IMR-90 (cell line): ENCODE data around the gene APP. TPM values are rescaled to one million over a fixed set of nuclear protein-coding genes. Genes with fewer than 3 reads are reported as not detected.

Experiments
- ATAC-seq: fragments of 200-7000 bp; cut with Tn5 transposase; 2 replicates; pipeline ENCODE4 v1.9.1; 2020; ENCODE audit warnings: low read depth, mild to moderate bottlenecking, moderate library complexity
- BruUV-seq: library from RNA; stranded (reverse); fragments of 400-500 nt; replicated peaks from 2 replicates; lab custom pipeline; 2021; lab: Mats Ljungman, UMichigan
- CTCF ChIA-PET: fragments of 300-600 bp; formaldehyde crosslinking; extraction: SDS; loops from one replicate; lab custom pipeline; 2021; ENCODE audit warnings: antibody characterized with exemption; lab: Yijun Ruan, JAX
- POLR2A ChIA-PET: fragments of 300-600 bp; sonication (Branson Sonifier 250); formaldehyde crosslinking; loops from one replicate; lab custom pipeline; 2022; ENCODE audit warnings: antibody characterized with exemption; ENCODE audit not compliant: unreplicated experiment; lab: Charles Lee
- DNase-seq: peaks from one replicate; pipeline ENCODE4 v3.0.0; 2013
- H2AFZ ChIP-seq: replicated peaks from 2 replicates; pipeline ENCODE3; 2013; ENCODE audit warnings: low read length, mild to moderate bottlenecking; ENCODE audit not compliant: poor library complexity
- H2AK5ac ChIP-seq: 2 replicates; pipeline ENCODE4 v1.6.1; 2013; ENCODE audit warnings: low read depth, low read length, inconsistent platforms
- H2AK9ac ChIP-seq: replicated peaks from 2 replicates; pipeline ENCODE3; 2013; ENCODE audit warnings: mild to moderate bottlenecking, low read depth, low read length, moderate library complexity; ENCODE audit not compliant: poor library complexity
- H2BK120ac ChIP-seq: 2 replicates; pipeline ENCODE4 v1.6.1; 2013; ENCODE audit warnings: low read depth, low read length, inconsistent platforms
- H2BK15ac ChIP-seq: 3 replicates; pipeline ENCODE4 v1.6.1; 2013; ENCODE audit warnings: low read depth, low read length, inconsistent platforms
- H2BK20ac ChIP-seq: 2 replicates; pipeline ENCODE4 v1.6.1; 2013; ENCODE audit warnings: low read depth, mild to moderate bottlenecking, inconsistent platforms, low read length, moderate library complexity
- H2BK5ac ChIP-seq: 2 replicates; pipeline ENCODE4 v1.6.1; 2013; ENCODE audit warnings: mild to moderate bottlenecking, low read depth, low read length, inconsistent platforms; ENCODE audit not compliant: poor library complexity, severe bottlenecking
- H3K14ac ChIP-seq: replicated peaks from 2 replicates; pipeline ENCODE4 v1.6.1; 2013; ENCODE audit warnings: low read depth, low read length, inconsistent platforms
- H3K18ac ChIP-seq: 2 replicates; pipeline ENCODE4 v1.6.1; 2013; ENCODE audit warnings: low read depth, low read length, control low read depth
- H3K23ac ChIP-seq: 2 replicates; pipeline ENCODE4 v1.6.1; 2013; ENCODE audit warnings: low read depth, low read length, inconsistent platforms
- H3K27ac ChIP-seq: 2 replicates; pipeline ENCODE4 v1.5.1; 2013; ENCODE audit warnings: mild to moderate bottlenecking, control low read depth, low read length; ENCODE audit not compliant: insufficient read depth
- H3K27me3 ChIP-seq: 2 replicates; pipeline ENCODE4 v1.6.1; 2013; ENCODE audit warnings: low read length; ENCODE audit not compliant: control insufficient read depth, insufficient read depth
- H3K36me3 ChIP-seq: 2 replicates; pipeline ENCODE4 v1.6.1; 2013; ENCODE audit warnings: low read length, mixed read lengths; ENCODE audit not compliant: control insufficient read depth, insufficient read depth
- H3K4ac ChIP-seq: 2 replicates; pipeline ENCODE4 v1.6.1; 2013; ENCODE audit warnings: low read depth, low read length, inconsistent platforms
- H3K4me1 ChIP-seq: 2 replicates; pipeline ENCODE4 v1.6.1; 2013; ENCODE audit warnings: low read length, mixed read lengths; ENCODE audit not compliant: control insufficient read depth, insufficient read depth
- H3K4me2 ChIP-seq: 2 replicates; pipeline ENCODE4 v1.6.1; 2013; ENCODE audit warnings: low read depth, mild to moderate bottlenecking, control low read depth, low read length, moderate library complexity
- H3K4me3 ChIP-seq: 2 replicates; pipeline ENCODE4 v1.5.1; 2013; ENCODE audit warnings: low read depth, mild to moderate bottlenecking, control low read depth, low read length, moderate library complexity; ENCODE audit not compliant: insufficient read depth
- H3K56ac ChIP-seq: 2 replicates; pipeline ENCODE4 v1.6.1; 2013; ENCODE audit warnings: low read length, inconsistent platforms; ENCODE audit not compliant: insufficient read depth; ENCODE audit errors: extremely low read depth
- H3K79me1 ChIP-seq, 2 experiments: 2 replicates each; pipeline ENCODE4 v1.6.1; 2013; ENCODE audit warnings: low read length in 2 of 2, inconsistent platforms in 1 of 2, low read depth in 1 of 2
- H3K9ac ChIP-seq: 2 replicates; pipeline ENCODE4 v1.6.1; 2013; ENCODE audit warnings: low read depth, low read length, control low read depth
- H3K9me1 ChIP-seq: 2 replicates; pipeline ENCODE4 v1.6.1; 2013; ENCODE audit warnings: low read length, inconsistent platforms; ENCODE audit not compliant: insufficient read depth
- H3K9me3 ChIP-seq: 2 replicates; pipeline ENCODE4 v1.6.1; 2013; ENCODE audit warnings: low read length; ENCODE audit not compliant: control insufficient read depth, insufficient read depth
- H4K20me1 ChIP-seq: 2 replicates; pipeline ENCODE4 v1.6.1; 2013; ENCODE audit warnings: low read length, inconsistent platforms; ENCODE audit not compliant: insufficient read depth
- H4K5ac ChIP-seq: 2 replicates; pipeline ENCODE4 v1.6.1; 2013; ENCODE audit warnings: mild to moderate bottlenecking, low read depth, low read length, control low read depth
- H4K8ac ChIP-seq, 2 experiments: 2 replicates each; pipeline ENCODE4 v1.6.1; 2013; ENCODE audit warnings: low read depth in 2 of 2, low read length in 2 of 2, control low read depth in 1 of 2, inconsistent platforms in 1 of 2
- H4K91ac ChIP-seq: 2 replicates; pipeline ENCODE4 v1.6.1; 2013; ENCODE audit warnings: low read depth, low read length, inconsistent platforms; ENCODE audit not compliant: insufficient read depth
- BHLHE40 ChIP-seq: fragments of 150-350 bp; IDR thresholded peaks from 2 replicates; pipeline ENCODE4 v1.6.1; 2016; ENCODE audit warnings: mild to moderate bottlenecking, low read depth, low read length
- MAFK ChIP-seq: IDR thresholded peaks from 2 replicates; pipeline ENCODE4 v1.6.1; 2012; ENCODE audit warnings: low read depth, low read length, improper control_type of control experiment
- NFE2L2 ChIP-seq: fragments of 150-350 bp; IDR thresholded peaks from 2 replicates; pipeline ENCODE4 v1.6.1; 2016; ENCODE audit warnings: low read depth, mild to moderate bottlenecking, low read length
- WGBS, 2 experiments: methylation state at CpG; one replicate each; pipeline versions ENCODE4 v1.1.5 to v1.1.7; 2013; ENCODE audit warnings: missing lambda C conversion rate in 2 of 2; ENCODE audit not compliant: insufficient read length in 1 of 2; ENCODE audit errors: extremely low coverage in 2 of 2; 5-methylcytosine and 5-hydroxymethylcytosine counted together
- dilution Hi-C: fragments of 300-500 bp; cut with HindIII; formaldehyde crosslinking; loops from one replicate; pipeline ENCODE4 v1.14.3; 2018; ENCODE audit warnings: low sequenced_read_pairs; ENCODE audit not compliant: unreplicated experiment
- in situ Hi-C: fragments of 300-500 bp; cut with MboI; formaldehyde crosslinking; loops from 3 replicates; pipeline ENCODE4 v1.14.3; 2019; ENCODE audit warnings: low sequenced_read_pairs, inconsistent platforms, mixed read lengths
- intact Hi-C: fragments of 100-400 bp; cut with micrococcal nuclease; formaldehyde crosslinking; loops from 2 replicates; pipeline ENCODE4 v1.10.0; 2022
- polyA plus RNA-seq, 3 experiments: library from polyadenylated mRNA; depleted of rRNA; stranded (reverse); fragments of >200 nt; gene quantifications; 2 replicates each; pipeline ENCODE4 v1.2.3, GENCODE V29; 2012; ENCODE audit warnings: low replicate concordance in 1 of 3
- total RNA-seq: library from RNA; depleted of rRNA; stranded (reverse); fragments of >200 nt; gene quantifications from 2 replicates; pipeline ENCODE4 v1.2.3, GENCODE V29; 2012

The APP gene
- total and polyA plus RNA-seq, 2 of the 4 experiments (the other 2 are of a cell fraction) = 191 to 530 TPM

DNA sequence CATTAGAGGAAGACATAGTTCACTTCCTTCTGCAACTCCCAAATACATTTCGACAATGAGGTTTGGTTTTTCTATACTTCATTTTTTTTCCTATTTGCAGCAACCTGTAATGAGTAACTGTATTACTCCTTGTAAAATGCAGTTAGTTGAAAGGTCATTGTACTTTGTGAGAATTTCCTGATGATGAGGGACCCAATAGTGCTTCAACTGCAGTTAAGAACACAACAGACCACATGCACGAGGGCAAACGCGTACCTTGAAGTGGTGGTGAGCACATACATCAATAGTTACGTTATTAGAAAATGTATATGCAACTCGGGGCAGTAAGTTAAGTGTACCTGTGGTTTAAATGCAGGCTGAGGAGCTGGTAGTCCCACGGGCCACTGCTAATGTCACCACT, 264.0 kb downstream of the APP start:
- no peak overlapping the region for H4K91ac ChIP-seq
- H3K27me3 ChIP-seq = no peaks in the 10 kb centered on the region
- intact Hi-C loops = no loop called here
- H2BK5ac ChIP-seq = no peak overlapping the region
- no peak overlapping the region for H2AK5ac ChIP-seq
- no peak overlapping the region for H3K27ac ChIP-seq
- ATAC-seq = no peak
- peaks cover 16% of the 10 kb centered on the region for H3K36me3 ChIP-seq
- H4K8ac ChIP-seq = no peak overlapping the region
- H2AK9ac ChIP-seq = no peak overlapping the region
- CTCF ChIA-PET = no interaction called here
- H2BK20ac ChIP-seq = no peak overlapping the region
- H2AFZ ChIP-seq = no peak overlapping the region
- H3K23ac ChIP-seq = no peak overlapping the region
- dilution Hi-C loops = no loop called here
- no CpG with 5 or more reads among the region's 7 CpGs for WGBS, 2 experiments
- TF ChIP-seq NFE2L2 (no peak), MAFK (no peak), BHLHE40 (no peak)
- POLR2A ChIA-PET = no interaction called here
- no peak for DNase-seq
- no peak overlapping the region for H3K4me2 ChIP-seq
- H3K79me1 ChIP-seq = peaks cover 5 to 12% of the 10 kb centered on the region in 2 experiments; a peak in 3 of 4 replicates
- peaks cover 1% of the 10 kb centered on the region for H3K4me1 ChIP-seq
- no peaks in the 10 kb centered on the region for H3K9me3 ChIP-seq
- no peak overlapping the region for H3K14ac ChIP-seq
- H3K9me1 ChIP-seq = peaks cover 4% of the 10 kb centered on the region; the same call in 1 of the 2 replicates
- H4K5ac ChIP-seq = no peak overlapping the region
- no peaks in the 10 kb centered on the region for H4K20me1 ChIP-seq
- no peak overlapping the region for H2BK15ac ChIP-seq
- no peak overlapping the region for H3K4ac ChIP-seq
- H3K9ac ChIP-seq = no peak overlapping the region
- in situ Hi-C loops = no loop called here
- no peak overlapping the region for H3K56ac ChIP-seq
- no peak overlapping the region for H3K4me3 ChIP-seq
- H3K18ac ChIP-seq = no peak overlapping the region
- H2BK120ac ChIP-seq = no peak overlapping the region
- BruUV-seq = no TSS peak
